HG03159 (cell line): ENCODE results near the gene TFAP2E.

Experiments used
- ATAC-seq: cut with Tn5 transposase; IDR thresholded peaks from one replicate; pipeline ENCODE4 v1.9.1; 2021; ENCODE audit warnings: mild to moderate bottlenecking, moderate library complexity; ENCODE audit not compliant: unreplicated experiment

The TFAP2E gene

GRCh38 chr1:35592991-35593769, 20.1 kb downstream of the TFAP2E start:
- no peak for ATAC-seq

- ATAC-seq: no peak
These were observed 21.1 kb downstream of the TFAP2E start for GRCh38 chr1:35594005-35594760.

GRCh38 chr1:35595684-35596083, 22.6 kb downstream of the TFAP2E start:
- no peak for ATAC-seq

GRCh38 chr1:35597870-35598269, 24.8 kb downstream of the TFAP2E start:
- ATAC-seq: no peak

- ATAC-seq: no peak
These were observed 25.8 kb downstream of the TFAP2E start for GRCh38 chr1:35598895-35599294.

GRCh38 chr1:35599411-35599810, 26.3 kb downstream of the TFAP2E start:
- no peak for ATAC-seq

GRCh38 chr1:35600593-35600992, 27.5 kb downstream of the TFAP2E start:
- no peak for ATAC-seq

- ATAC-seq: no peak
These were observed 30.4 kb downstream of the TFAP2E start for GRCh38 chr1:35603468-35603867.

GRCh38 chr1:35603941-35604340, 30.8 kb downstream of the TFAP2E start:
- no peak for ATAC-seq

- no peak for ATAC-seq
These were observed 32.2 kb downstream of the TFAP2E start for GRCh38 chr1:35605071-35605866.

- ATAC-seq: no peak
These were observed 32.7 kb downstream of the TFAP2E start for GRCh38 chr1:35605867-35606182.

- ATAC-seq: no peak
These were observed 38.5 kb downstream of the TFAP2E start for GRCh38 chr1:35611655-35612054.

- no peak for ATAC-seq
These were observed 42.3 kb downstream of the TFAP2E start for GRCh38 chr1:35615440-35615839.

GRCh38 chr1:35619237-35620121, 46.4 kb downstream of the TFAP2E start:
- ATAC-seq: no peak

GRCh38 chr1:35622510-35623178, 49.5 kb downstream of the TFAP2E start:
- ATAC-seq: no peak

- ATAC-seq: no peak
These were observed 50.7 kb downstream of the TFAP2E start for GRCh38 chr1:35623832-35624231.

- ATAC-seq: no peak
These were observed 55.9 kb downstream of the TFAP2E start for GRCh38 chr1:35629051-35629450.

GRCh38 chr1:35631396-35631795, 58.3 kb downstream of the TFAP2E start:
- no peak for ATAC-seq

GRCh38 chr1:35633547-35633946, 60.4 kb downstream of the TFAP2E start:
- ATAC-seq: no peak

GRCh38 chr1:35637401-35637809, 64.3 kb downstream of the TFAP2E start:
- no peak for ATAC-seq
